Ovary (tissue), 9 donors: ENCODE results near the gene GRIN3B. TPM values are rescaled to one million over a fixed set of nuclear protein-coding genes. Genes with fewer than 3 reads are reported as not detected.
A peak's percentile ranks its signal among the peaks of the same experiment; 100 is the strongest.

Source experiments
- DNase-seq, 5 donors: peaks; one replicate each; pipeline ENCODE4 v3.0.0-alpha.2; 2019 to 2020
- H3K27ac ChIP-seq, 2 donors: fragments of 200-600 bp; one replicate each; pipeline versions ENCODE4 v1.5.1 to v1.8.0; 2019 to 2022
- H3K27me3 ChIP-seq: fragments of 200-600 bp; one replicate; pipeline ENCODE4 v1.8.0; 2022
- H3K36me3 ChIP-seq: fragments of 200-600 bp; sonication (generic); one replicate; pipeline ENCODE4 v1.5.1; 2019
- H3K4me1 ChIP-seq: one replicate; pipeline ENCODE4 v1.8.1; 2013; ENCODE audit warnings: mild to moderate bottlenecking, moderate library complexity; ENCODE audit not compliant: insufficient read depth
- H3K4me3 ChIP-seq: fragments of 200-600 bp; sonication (generic); one replicate; pipeline ENCODE4 v1.5.1; 2017
- H3K9me3 ChIP-seq, 2 donors: fragments of 200-600 bp in 1 of 2; sonication (generic) in 1 of 2; one replicate each; pipeline versions ENCODE4 v1.5.1 to v1.8.1; 2013 to 2019; ENCODE audit warnings: mild to moderate bottlenecking in 1 of 2, moderate library complexity in 1 of 2
- CTCF ChIP-seq, 3 donors: fragments of 450-650 bp in 2 of 3; fragments of 200-600 bp in 1 of 3; IDR thresholded peaks; one replicate each; pipeline versions ENCODE4 v1.5.1 to v1.8.0; 2016 to 2022; ENCODE audit warnings: antibody characterized with exemption in 3 of 3, mild to moderate bottlenecking in 1 of 3
- EP300 ChIP-seq: sonication (generic); formaldehyde crosslinking; IDR thresholded peaks from one replicate; pipeline ENCODE4 v1.6.1; 2017; ENCODE audit warnings: antibody characterized with exemption
- POLR2A ChIP-seq: fragments of 450-650 bp; IDR thresholded peaks from one replicate; pipeline ENCODE4 v1.6.1; 2017; ENCODE audit warnings: antibody characterized with exemption, mild to moderate bottlenecking, moderate library complexity
- WGBS, 3 donors: extraction: QIAGEN DNeasy Blood & Tissue Kit in 1 of 3; methylation state at CpG; one replicate each; pipeline versions ENCODE4 v1.1.5 to v1.1.7; 2013 to 2017; 5-methylcytosine and 5-hydroxymethylcytosine counted together
- intact Hi-C, 4 donors: fragments of 100-400 bp; cut with DNase I; formaldehyde crosslinking; loops; one replicate each; pipeline versions ENCODE4 v1.11.0 to v1.15.1; 2022 to 2023
- polyA plus RNA-seq, 2 donors: library from polyadenylated mRNA; stranded (reverse); fragments of 200-250 nt in 1 of 2; fragments of 350-450 nt in 1 of 2; fragmentation: Illumina TruSeq in 1 of 2; extraction: RNeasy Lipid Tissue Mini Kit (QIAGEN cat#74804) in 1 of 2; gene quantifications; one replicate each; pipeline ENCODE4 v1.2.3, GENCODE V29; 2013 to 2014
- total RNA-seq, 7 donors: library from RNA; depleted of rRNA in 2 of 7; stranded (reverse); fragments of >200 nt in 2 of 7; fragmentation: NEBNext Ultra II Directional in 3 of 7; extraction: Animal tissue kit (Norgen Biotek cat#: 25700) in 3 of 7; gene quantifications; one replicate each; pipeline versions ENCODE4 v1.1.0 to v1.2.4, GENCODE V29; 2016 to 2023
- donor health status: DM: no; HTN: no; CAD: no; lungs with moderate emphysema.
- donor health status: DM: no; HTN: no; CAD: no.
- donor health status: Bipolar disorder and iron deficiency.
- donor health status: DM: yes; HTN: yes; CAD: no.
- donor health status: DM: no; HTN: no; CAD: no.
- donor health status: DM: yes; HTN: yes; CAD: no.

The GRIN3B gene
- total and polyA plus RNA-seq, 9 donors: 0.07 to 7.4 (median 0.28) TPM; not detected in 3

- Histone ChIP-seq H3K27me3 (no peaks in the 10 kb centered on the region), H3K9me3 (no peaks in the 10 kb centered on the region), H3K27ac (no peak overlapping the region), H3K4me3 (no peak overlapping the region), H3K36me3 (no peaks in the 10 kb centered on the region), H3K4me1 (peaks cover 1% of the 10 kb centered on the region)
- peak in 1 of 5 donors; percentile 23 for DNase-seq
- intact Hi-C loops: loop anchor here in 3 of 4 donors (10.0 kb wide), 2 partner anchors 131 to 211 kb away; partner anchors contain the start of genes CFD (in 2 of the 3) and ELANE (in 2 of the 3)
- TF ChIP-seq POLR2A (no peak), EP300 (no peak)
- WGBS, 3 donors: 86 to 94% (median 91%) methylated on average over 14 of the region's 14 CpGs
Observed at GRCh38 chr19:986083-986482, 14.1 kb upstream of the GRIN3B start.

- TF ChIP-seq EP300 (no peak), CTCF (IDR thresholded peaks at IDR 0.05) (no peak), POLR2A (no peak)
- Histone ChIP-seq H3K4me1 (no peaks in the 10 kb centered on the region), H3K27me3 (no peaks in the 10 kb centered on the region), H3K27ac (no peak overlapping the region), H3K9me3 (no peaks in the 10 kb centered on the region), H3K4me3 (no peak overlapping the region), H3K36me3 (no peaks in the 10 kb centered on the region)
- intact Hi-C loops: loop anchor here in 3 of 4 donors (10.0 kb wide), 2 partner anchors 133 to 213 kb away; partner anchors contain the start of genes CFD (in 2 of the 3) and ELANE (in 2 of the 3)
- peak in 1 of 5 donors; percentile 13 for DNase-seq
- WGBS, 3 donors: 71 to 83% (median 77%) methylated on average over 14 of the region's 14 CpGs
Observed at GRCh38 chr19:988081-988480, 12.1 kb upstream of the GRIN3B start.

DNA sequence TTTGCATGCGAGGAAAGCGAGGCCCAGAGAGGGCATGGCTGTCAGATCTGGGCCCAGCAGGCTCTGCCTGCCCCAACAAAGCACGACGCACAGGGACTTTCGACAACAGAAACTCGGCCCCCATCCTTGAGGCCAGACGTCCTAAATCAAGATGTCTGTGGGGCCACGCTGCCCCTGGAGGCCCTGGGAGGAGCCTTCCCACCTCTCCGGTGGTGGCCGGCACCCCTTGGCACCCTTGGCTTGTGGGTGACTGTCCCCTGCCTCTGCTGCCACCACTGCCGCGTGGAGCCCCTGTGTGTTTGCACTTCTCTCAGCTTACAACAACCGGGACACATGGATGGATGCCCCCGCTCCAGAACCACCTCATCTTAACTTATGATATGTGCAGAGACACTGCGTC is 11.7 kb upstream of the GRIN3B start:
- no peak for TF ChIP-seq CTCF (IDR thresholded peaks at IDR 0.05)
- TF ChIP-seq POLR2A: no peak
- TF ChIP-seq EP300: no peak
- WGBS, 3 donors: 82 to 88% (median 86%) methylated on average over 15 of the region's 15 CpGs
- Histone ChIP-seq H3K4me1 (no peaks in the 10 kb centered on the region), H3K9me3 (no peaks in the 10 kb centered on the region), H3K4me3 (no peak overlapping the region), H3K27me3 (no peaks in the 10 kb centered on the region), H3K27ac (no peak overlapping the region), H3K36me3 (no peaks in the 10 kb centered on the region)
- DNase-seq: peak in 1 of 5 donors; percentile 15
- intact Hi-C loops: loop anchor here in 3 of 4 donors (10.0 kb wide), 2 partner anchors 134 to 214 kb away; partner anchors contain the start of genes CFD (in 2 of the 3) and ELANE (in 2 of the 3)

DNA sequence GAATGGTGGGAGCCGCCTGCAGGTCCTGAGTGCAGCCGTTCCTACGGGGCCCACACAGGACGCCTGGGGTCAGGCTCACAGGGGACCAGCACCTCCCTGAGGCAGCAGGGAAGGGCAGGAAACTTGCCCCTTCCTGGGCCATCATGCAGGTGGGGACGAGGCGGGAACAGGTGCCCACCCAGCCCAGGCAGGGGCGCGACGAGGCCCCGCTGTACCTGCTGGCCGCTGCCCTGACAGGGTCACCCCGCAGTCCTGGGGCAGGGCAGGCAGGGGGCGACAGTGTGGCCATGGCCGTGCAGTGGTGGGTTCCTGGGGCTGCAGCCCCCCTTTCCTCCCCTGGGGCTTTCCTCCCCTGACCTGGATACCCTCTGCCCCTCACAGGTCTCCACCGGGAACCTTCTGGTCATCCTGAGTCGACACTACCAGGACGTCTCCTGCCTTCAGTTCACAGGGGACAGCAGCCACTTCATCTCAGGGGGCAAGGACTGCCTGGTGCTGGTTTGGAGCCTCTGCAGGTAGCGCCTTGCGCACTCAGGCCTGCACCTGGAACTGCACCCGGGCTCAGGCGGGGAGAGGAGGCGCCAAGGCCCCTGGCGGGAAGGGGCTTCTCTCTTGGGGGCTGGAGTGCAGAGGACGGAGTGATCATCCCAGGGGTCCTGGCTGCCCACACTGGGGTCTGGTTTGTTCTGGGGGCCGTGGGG is 10.7 kb upstream of the GRIN3B start:
- TF ChIP-seq POLR2A (no peak), EP300 (no peak), CTCF (IDR thresholded peaks at IDR 0.05) (no peak)
- WGBS, 3 donors: 86 to 89% (median 87%) methylated on average over 24 to 25 of the region's 25 CpGs

More for the DNA sequence above, 10.7 kb upstream of the GRIN3B start:
- Histone ChIP-seq H3K27ac (no peak overlapping the region), H3K27me3 (no peaks in the 10 kb centered on the region), H3K9me3 (no peaks in the 10 kb centered on the region), H3K36me3 (no peaks in the 10 kb centered on the region), H3K4me3 (no peak overlapping the region), H3K4me1 (no peaks in the 10 kb centered on the region)
- intact Hi-C loops: loop anchor here (10.0 kb wide), 2 partner anchors 135 to 215 kb away; partner anchors contain the start of genes CFD (in 2 of the 4) and ELANE (in 2 of the 4)
- peak in 1 of 5 donors; percentile 16 for DNase-seq
